HG02642 (cell line): ENCODE results near the gene OSBPL7.

Experiments
- ATAC-seq: cut with Tn5 transposase; IDR thresholded peaks from one replicate; pipeline ENCODE4 v1.9.1; 2021; ENCODE audit warnings: mild to moderate bottlenecking; ENCODE audit not compliant: unreplicated experiment, poor library complexity

OSBPL7 gene

DNA sequence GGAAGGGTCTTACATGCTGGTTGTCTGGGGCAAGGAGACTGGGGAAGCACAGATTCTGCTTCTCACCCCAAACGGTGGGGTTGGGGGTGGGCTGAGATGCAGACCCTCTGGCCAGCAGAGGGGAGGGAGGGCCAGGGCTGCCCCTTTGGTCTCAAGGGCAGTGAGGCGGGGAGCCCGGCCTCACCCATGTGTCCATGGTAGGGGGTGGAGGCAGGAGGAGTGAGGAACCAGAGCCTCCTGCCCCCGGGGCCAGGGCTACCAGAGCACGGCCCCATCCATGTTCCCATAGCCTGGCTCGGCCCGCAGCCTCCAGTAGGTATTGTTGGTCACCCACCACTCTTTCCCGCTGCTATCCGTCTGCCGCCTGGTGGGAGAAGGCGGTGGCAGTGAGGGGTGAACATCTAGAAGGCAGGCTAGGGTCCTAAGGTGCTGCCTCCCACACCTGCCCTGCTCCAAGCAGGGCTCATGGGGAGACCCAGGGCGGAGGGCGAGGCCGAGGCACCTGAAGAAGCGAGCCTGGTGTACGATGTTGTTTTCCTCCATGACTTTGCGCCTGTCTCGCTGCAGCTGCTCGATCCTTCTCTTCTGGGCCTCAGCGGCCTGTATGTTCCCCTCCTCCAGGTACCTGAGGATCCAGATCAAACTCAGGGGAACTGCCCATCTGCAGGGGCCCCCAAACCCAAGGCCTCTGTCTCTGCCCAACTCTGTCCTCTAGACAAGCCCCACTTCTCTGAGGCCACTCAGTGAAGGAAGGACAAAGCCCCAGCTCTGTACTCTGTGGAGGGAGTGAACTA is 13.4 kb downstream of the OSBPL7 start:
- ATAC-seq: no peak

DNA sequence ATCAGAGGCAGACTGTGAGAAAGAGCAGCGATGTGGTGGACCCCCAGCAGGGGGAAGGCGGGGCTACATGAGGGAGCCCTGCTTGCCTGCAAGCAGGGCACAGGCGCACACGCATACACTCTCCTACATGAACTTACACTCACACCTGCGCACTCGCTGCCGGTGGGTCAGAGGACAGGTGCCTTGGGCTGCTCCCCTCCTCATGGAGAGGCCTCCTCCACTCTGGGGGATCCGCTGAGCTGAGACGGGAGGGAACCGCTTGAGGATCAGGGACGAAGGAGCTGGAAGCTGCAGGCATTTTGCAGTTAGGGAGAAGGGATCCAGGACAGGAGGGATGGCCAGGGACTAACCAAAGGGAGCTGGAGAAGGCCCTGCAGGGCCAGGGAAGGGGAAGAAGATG is 14.2 kb downstream of the OSBPL7 start:
- ATAC-seq: no peak

DNA sequence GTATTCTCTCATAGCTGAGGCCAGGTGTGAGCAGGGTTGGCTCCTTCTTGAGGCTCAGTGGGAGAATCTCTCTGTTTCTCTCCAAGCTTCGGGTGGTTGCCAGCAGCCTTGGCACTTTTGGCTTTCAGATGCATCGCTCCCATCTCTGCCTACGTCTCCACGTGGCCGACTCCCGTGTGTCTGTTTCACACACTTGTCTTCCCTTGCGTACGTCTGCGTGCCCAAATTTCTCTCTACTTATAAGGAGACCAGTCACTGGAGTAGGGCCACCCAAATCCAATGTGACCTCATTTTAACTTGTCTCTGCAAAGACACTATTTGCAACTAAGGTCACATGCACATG is 14.7 kb downstream of the OSBPL7 start:
- no peak for ATAC-seq

DNA sequence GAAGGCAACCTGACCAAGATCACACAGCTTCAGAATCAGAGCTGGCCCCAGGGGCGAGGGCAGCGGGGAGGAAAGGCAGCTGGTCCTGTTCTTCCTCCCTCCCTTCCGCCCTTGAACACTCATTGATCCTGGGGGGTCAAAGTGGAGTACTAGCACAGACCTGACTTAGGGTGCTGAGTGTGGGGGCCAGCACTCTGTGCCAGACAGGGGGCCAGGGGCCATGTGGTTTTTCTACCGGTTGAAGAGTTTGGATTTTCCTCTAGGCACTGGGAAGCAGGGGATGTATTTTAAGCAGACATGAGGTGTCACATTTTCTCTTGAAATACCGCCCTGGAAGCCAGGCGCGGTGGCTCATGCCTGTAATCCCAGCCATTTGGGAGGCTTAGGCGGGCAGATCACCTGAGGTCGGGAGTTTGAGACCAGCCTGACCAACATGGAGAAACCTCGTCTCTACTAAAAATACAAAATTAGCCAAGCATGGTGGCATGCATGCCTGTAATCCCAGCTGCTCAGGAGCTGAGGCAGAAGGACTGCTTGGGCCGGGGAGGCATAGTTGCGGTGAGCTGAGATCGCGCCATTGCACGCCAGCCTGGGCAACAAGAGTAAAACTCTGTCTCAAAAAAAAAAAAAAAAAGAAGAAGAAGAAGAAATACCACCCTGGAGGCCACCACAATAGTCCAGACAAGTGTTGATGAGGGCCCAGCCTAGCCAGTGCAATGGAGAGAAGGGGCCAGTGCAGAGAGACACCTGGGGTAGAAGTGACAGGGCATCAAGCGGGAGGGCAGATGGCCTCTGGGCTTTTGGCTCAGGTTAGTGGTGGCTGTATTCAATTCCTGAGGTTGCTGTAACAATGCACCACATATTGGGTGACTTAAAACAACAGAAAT is 15.3 kb downstream of the OSBPL7 start:
- no peak for ATAC-seq

DNA sequence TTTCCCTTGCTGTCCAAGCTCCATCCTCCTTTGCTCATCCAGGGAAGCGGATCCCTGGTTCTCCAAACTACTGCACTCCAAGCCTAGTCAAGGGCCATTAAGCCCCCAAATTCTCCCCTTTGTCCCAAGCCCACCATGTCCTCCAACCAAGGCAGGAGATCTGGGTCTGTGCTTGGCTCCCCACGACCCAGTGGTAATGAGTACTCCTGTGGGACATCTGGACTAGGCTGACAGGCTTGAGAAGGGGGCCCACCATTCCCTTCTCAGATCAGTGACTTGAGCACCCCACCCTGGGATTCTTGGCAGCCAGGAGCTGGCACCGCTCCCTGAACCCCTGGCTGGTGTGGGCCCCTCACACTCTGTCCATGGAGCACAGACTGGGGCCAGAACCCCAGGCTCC is 17.1 kb downstream of the OSBPL7 start:
- ATAC-seq: no peak

DNA sequence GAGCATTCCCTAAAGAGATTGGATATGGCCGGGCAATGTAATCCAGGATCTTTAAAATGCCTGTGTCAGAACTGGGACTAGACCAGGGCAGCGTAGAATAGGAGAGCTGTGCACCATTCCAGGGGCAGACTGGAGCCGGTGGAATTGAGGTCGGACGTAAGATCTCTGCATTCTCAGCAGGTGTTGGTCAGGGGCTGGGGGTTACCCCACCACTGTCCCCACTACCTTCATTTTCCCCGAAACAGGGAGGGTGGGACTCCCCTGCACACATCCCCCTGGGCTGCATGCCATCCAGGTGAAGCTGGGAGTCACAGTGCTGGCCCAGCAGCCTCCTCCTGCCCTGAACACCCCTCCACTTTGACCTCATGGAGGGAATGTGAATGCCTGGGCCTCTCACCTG is 17.8 kb downstream of the OSBPL7 start:
- no peak for ATAC-seq

DNA sequence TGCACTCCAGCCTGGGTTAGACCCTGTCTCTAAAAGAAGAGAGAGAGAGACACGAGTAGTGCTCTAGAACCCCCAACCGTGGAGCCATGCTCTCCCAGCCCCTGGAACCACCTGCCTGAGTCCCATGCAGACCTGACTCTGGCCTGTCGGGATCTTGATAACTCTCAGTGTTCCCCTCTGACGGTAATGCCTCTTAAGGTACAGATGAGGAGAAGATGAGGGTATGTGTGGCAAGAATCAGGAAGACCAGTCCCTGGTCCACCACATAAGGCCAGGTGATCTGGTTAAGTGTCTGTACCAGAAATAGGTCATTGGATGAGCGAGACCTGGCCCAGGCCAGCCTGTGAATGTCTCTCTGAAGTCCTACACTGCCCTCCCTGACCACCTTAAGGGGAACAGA is 18.4 kb downstream of the OSBPL7 start:
- ATAC-seq: no peak

DNA sequence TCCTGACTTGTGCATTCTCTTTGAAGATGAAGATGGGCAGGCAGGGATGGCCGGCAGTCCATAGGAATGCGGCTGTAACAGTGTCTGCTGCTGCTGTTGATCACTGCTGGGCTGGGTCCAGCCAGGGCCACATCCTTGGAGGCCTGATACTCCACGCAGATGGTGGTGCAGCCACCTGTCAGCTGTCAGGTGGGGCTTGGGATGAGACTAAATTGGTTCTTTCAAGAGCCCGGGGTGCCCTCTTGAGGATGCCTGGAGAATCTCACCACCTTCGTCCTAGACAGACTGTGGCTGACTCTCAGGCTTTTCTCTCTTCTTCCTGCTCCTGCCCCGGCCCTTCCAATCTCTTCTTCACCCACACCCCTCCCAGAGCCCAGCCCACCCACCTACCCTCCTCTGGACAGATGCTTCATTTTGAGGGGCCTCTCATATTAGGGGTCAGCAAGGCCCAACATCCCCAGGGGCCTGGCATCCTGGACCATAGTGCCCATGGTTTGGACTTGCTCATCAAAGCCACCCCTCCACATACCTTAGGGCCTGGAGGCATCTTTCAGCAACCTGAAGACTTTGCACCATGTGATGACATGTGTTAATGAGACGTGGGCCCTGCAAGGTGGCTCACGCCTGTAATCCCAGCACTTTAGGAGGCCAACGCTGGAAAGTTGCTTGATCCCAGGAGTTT is 19.1 kb downstream of the OSBPL7 start:
- peak; percentile 61 for ATAC-seq

DNA sequence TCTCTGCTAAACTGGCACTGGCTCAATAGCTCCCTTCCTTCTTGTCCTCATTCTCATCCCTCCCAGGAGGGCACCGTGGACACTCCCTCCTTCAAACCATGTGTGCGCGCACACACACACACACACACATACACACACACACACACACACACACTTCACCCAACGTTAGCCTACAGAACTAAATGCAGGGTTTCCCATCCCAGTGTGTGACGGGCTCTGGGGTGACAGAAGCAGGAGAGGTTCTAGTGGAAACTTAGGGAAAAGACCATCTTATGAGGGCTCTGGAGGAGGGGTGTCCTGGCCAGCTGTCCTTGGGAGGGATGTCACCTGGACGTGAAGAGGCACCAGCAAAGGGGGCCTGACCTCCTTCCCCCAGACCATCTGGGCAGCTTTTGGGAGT is 19.7 kb downstream of the OSBPL7 start:
- peak; percentile 11 for ATAC-seq

DNA sequence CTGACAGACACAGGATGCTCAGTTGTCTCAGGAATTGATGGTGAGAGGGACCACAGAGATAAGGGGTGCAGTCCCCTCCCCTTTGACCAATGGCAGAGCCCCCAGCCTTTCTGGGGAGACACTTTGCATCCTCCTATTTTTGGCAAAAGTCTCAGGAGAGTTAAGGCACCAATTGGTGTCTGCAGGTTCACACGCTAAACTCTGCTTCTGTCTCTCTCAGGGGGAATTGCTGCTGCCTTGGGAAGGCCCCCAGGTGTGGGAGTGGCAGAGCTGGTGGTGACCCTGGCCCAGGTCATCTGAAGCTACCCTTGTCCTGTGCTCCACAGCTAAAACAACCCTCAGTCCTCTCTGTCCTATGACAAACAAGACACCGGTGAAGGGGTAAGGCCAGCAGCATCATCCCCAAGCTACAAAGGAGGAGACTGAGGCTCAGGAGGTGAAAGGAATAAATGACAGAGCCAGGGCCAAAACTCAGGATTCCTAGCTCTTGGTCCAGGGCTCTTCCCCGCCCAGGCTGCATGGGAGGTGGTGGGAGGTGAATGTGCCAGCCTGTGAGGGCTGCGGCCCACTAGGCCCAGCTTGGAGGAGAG is 20.3 kb downstream of the OSBPL7 start:
- ATAC-seq: no peak

DNA sequence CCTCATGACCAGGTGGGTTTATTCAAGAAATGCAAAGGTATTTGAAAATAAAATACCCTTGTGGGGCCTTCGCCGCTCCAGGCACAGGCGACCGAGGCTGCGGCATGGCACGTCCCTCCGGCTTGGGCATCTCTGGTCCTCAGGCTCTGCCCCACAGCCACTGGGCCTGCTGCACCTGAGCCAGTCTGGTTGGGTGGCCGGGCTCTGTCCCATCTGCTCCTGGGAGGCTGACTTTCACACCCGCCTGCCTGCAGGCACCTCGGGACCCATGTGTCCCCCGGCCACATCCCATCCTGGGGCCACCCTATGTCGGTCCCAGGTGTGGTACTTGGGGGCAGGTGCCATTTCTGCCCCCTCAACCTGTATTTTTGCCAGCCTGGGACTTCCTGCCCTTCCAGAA is 20.9 kb downstream of the OSBPL7 start:
- no peak for ATAC-seq

DNA sequence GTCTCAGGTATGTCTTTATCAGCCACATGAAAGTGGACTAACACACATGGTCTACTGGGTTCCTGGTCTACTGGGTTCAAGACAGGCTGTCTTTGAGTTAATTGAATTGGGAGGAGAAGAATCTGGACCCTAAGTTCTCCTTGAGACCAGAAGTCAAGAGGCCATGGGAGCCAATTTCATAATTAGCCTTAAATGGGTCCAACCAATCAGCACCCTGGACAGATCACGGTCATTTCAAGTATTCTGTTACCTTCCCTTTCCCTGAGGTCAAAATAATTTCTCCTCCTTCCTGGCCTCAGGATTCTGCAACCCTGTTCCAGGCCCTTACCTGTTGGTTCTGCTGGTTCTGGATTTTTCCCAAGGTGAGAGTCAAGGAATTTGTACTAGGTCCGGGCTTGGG is 23.8 kb downstream of the OSBPL7 start:
- no peak for ATAC-seq

DNA sequence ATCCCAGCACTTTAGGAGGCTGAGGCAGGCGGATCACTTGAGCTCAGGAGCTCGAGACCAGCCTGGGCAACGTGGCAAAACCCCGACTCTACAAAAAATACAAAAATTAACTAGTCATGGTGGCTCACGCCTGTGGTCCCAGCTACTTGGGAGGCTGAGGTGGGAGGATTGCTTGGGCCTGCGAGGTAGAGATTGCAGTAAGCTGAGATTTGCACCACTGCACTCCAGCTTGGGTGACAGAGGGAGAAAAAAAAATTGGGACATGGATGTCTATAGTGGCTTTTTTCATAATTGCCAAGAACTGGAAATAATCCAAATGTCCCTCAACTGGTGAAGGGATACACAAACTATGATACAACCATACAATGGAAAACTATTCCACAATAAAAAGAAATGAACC is 28.6 kb downstream of the OSBPL7 start:
- no peak for ATAC-seq

DNA sequence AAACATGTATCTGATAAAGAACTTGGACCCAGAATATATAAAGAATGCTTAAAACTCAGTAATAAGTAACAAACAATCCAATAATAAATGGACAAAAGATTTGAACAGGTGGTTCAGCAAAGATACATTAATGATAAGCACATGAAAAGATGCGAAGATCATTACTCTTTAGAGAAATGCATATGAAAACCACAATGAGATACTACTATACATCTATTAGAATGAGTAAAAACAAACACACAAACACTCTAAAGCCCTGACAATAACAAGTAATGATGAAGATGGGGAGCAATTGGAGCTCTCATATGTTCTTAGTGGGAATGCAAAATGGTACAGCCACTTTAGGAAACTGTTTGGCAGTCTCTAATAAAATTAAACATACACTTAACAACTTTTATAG is 29.1 kb downstream of the OSBPL7 start:
- ATAC-seq: no peak

DNA sequence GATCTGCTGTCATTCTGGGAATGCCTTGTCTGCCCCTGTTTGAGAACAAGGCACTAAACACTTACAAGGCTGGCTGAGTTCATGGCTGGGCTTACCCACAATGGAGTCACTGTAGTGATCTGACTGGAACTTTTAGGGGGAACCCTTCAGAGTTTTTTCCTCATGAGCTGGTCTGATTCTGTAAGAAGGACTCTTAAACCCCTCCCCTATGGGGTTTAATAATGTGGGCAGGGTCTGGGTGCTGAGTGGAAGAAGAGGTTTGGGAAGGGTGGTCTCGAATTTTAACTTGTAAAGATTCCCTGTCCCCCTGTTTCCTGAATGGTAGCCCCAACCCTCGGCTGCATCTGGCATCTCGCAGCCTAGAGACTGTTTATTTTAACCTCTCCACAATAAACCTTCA is 30.6 kb downstream of the OSBPL7 start:
- no peak for ATAC-seq

DNA sequence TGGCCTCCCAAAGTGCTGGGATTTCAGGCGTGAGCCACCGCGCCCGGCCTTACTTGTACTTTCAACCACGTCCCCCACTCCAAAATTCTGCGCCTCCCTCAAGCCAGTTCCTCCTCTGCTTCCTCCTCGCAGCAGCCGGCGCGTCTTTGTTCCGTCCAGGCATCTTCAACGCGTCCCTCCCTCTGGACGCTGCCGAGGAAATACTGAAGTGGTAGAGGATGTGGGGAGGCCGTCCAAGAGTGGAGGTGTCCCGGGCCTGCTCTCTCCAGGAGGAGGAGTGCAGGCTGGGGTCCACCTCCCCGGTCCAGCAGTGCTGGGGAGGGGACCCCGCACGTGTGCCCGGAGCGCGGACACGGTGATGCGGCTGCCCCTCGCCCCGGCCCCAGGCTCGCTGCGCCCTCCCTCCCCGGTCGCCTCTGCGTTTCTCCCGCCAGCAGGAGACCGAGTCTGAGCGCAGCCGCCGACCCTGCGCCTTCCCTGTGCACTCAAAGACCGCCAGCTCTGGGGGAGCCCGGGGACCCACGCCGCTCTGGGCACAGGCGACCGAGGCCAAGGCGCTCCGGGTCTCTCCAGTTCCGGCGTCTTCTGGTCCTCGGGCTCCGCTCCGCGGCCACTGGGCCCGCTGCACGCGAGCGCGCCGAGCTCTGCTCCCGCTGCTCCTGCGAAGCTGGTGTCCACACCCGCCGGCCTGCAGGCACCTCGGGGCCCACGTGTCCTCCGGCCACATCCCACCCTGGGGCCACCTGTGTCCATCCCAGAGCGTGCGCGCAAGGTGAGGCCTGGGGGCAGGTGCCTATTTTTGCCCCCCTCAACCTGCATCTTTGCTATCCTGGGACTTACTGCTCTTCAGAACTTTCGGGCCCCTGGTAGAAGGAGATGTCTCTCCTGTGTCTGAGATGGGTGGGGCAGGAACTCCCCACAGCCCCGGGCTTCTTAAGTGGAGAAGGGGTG is 31.7 kb downstream of the OSBPL7 start:
- ATAC-seq: no peak

DNA sequence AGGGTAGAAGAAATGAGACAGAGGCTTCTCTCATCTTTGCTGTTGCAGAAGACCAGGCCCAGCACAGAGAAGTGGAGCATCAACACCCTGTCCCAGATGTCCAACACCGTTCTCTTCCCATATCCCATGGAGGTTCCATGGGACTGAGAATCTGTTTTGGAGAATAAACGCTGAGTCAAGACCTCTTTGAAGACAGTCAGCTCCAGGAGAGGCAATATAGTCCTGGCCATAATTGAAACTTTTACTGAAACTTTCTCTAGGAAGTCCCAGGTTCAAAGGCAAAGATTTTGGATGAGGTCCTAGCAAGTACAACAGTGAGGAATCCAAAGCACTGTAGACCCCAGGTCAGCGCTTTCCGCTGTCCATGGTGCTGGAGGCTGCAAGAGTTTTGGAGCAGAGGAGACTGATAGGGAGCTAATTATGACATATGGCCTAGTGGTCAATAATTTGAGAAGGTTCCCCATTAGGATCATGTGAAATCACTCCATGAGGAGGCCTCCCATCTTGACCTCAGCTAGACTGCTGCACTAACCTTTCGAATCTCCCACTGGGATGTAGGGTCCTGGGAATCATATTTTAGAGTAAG is 36.0 kb downstream of the OSBPL7 start:
- ATAC-seq: no peak

DNA sequence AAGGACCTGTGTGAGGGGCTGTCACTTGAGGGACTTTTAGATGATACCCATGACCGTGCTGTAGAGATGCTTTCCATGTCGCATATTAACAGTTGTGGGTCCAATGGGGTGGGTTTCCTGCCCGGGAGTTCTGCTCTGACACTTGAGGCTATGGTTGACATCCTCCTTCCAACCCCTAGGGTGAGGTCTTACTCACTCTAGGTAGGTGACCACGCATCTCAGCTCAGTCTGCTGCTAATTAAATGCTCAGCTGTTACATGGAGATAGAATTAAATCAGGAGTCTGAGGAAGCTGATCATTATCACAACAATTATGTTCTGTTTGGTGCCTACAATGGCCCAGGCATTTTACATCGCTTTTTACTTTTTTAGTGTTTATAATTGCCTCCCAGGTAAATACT is 40.2 kb downstream of the OSBPL7 start:
- no peak for ATAC-seq

DNA sequence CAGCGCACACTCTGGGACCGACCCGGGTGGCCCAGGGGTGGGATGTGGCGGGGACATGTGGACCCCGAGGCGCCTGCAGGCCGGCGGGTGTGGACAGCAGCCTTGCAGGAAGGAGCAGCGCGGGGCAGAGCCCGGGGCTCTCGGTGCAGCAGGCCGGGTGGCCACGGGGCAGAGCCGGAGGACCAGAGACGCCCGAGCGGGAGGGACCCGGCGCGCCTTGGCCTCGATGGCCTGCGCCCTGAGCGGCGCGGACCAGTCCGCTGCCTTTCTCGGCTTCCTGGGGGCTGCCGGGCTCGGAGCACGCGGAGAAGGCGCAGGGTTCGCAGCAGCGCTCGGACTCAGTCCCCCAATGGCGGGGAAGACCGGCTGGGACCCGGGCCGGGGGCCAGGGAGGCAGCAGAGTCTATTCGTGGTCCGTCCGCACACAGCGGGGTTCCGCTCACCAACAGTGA is 43.4 kb downstream of the OSBPL7 start:
- no peak for ATAC-seq
